NOMO-1 (cell line): ENCODE measurements around the gene PITX3.

ENCODE experiments used
- DNase-seq, 2 experiments: peaks; one replicate each; lab custom pipeline; 2025; ENCODE audit not compliant: unreplicated experiment in 2 of 2; lab: John Stamatoyannopoulos, UW

PITX3 gene

DNA sequence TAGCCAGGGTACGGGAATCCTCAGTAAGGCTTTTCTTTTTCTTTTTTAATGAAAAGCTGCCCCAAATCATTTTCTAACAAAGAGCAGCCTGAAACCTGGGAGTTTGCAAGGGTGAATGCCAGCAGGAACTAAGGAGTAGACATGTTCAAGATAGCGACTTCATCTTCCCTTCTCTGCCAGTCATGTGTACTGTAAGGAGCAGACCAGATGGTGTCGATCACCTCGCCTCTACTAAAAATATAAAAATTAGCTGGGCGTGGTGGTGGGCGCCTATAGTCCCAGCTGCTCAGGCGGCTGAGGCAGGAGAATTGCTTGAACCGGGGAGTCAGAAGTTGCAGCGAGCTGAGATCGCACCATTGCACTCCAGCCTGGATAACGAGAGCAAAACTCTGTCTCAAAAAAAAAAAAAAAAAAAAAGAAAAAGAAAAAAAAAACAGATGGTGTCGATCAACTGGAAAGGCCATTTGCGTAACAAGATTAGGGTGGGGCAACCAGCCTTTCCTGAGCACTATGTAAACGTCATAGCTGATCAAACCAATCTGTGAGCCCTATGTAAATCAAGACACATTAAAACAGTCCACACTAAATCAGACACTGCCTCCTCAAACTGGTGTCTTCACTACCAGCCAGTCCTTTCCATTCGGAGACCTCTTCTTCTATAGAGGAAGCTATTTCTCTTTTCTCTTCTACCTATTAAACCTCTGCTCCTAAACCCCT, 55.3 kb downstream of the PITX3 start:
- DNase-seq = peak; percentile 43 to 62

DNA sequence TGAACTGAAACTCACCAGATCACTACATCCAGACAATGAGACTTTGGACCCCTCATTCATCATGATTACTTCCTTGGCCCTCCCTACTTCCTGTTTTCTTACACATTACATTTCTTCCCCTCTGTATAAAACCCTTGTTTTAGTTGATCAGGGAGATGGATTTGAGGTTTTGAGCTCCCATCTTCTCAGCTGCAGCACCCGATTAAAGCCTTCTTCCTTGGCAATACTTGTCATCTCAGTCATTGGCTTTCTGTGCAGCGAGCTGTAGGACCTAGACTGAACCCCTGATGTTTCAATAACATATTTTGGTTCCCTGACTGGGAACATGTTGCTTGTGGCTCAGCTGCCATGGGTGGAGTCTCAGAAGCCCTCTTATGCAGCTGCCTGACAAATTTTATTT, 56.0 kb downstream of the PITX3 start:
- no peak for DNase-seq

GRCh38 chr10:102184606-102185005, 56.7 kb downstream of the PITX3 start:
- no peak for DNase-seq
